Ishikawa (cell line): Measurements from ENCODE around the gene DENND1B.

Experiments
- CEBPB ChIP-seq: IDR thresholded peaks from 2 replicates; pipeline ENCODE4 v1.6.1; 2012
- CREB1 ChIP-seq: IDR thresholded peaks from 2 replicates; pipeline ENCODE4 v1.6.1; 2012; ENCODE audit warnings: low read depth
- EGR1 ChIP-seq: IDR thresholded peaks from 2 replicates; pipeline ENCODE4 v1.6.1; 2012
- EP300 ChIP-seq: IDR thresholded peaks from 2 replicates; pipeline ENCODE4 v1.6.1; 2012; ENCODE audit warnings: borderline replicate concordance
- FOXM1 ChIP-seq: IDR thresholded peaks from 2 replicates; pipeline ENCODE4 v1.6.1; 2012; ENCODE audit warnings: low read depth, borderline replicate concordance
- NFIC ChIP-seq: IDR thresholded peaks from 2 replicates; pipeline ENCODE4 v1.6.1; 2012
- RAD21 ChIP-seq: IDR thresholded peaks from 2 replicates; pipeline ENCODE4 v1.6.1; 2012; ENCODE audit warnings: low read depth
- TAF1 ChIP-seq: IDR thresholded peaks from 2 replicates; pipeline ENCODE4 v1.6.1; 2012; ENCODE audit warnings: low read depth, mild to moderate bottlenecking
- TCF12 ChIP-seq: IDR thresholded peaks from 2 replicates; pipeline ENCODE4 v1.6.1; 2012; ENCODE audit warnings: low read depth
- TEAD4 ChIP-seq: IDR thresholded peaks from 2 replicates; pipeline ENCODE4 v1.6.1; 2012
- USF1 ChIP-seq: IDR thresholded peaks from 2 replicates; pipeline ENCODE4 v1.6.1; 2012
- YY1 ChIP-seq: IDR thresholded peaks from 2 replicates; pipeline ENCODE4 v1.6.1; 2012; ENCODE audit warnings: low read depth
- ZBTB7A ChIP-seq: IDR thresholded peaks from 2 replicates; pipeline ENCODE4 v1.6.1; 2012; ENCODE audit warnings: low read depth
- TF ChIP-seq, protein P1 (sequence below): IDR thresholded peaks from 2 replicates; pipeline ENCODE4 v1.6.1; 2012
- TF ChIP-seq, protein P2 (sequence below): IDR thresholded peaks from 2 replicates; pipeline ENCODE4 v1.6.1; 2012; ENCODE audit warnings: low read depth, mild to moderate bottlenecking

DENND1B gene

GRCh38 chr1:197685785-197686184, 89.5 kb downstream of the DENND1B start:
- no peak for TF ChIP-seq CREB1
- no peak for TF ChIP-seq EGR1
- no peak for TF ChIP-seq ZBTB7A
- no peak for TF ChIP-seq CEBPB
- TF ChIP-seq TCF12, result no peak
- TF ChIP-seq, protein P1, sequence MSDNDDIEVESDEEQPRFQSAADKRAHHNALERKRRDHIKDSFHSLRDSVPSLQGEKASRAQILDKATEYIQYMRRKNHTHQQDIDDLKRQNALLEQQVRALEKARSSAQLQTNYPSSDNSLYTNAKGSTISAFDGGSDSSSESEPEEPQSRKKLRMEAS, result no peak
- TF ChIP-seq RAD21, result no peak
- no peak for TF ChIP-seq NFIC
- TF ChIP-seq USF1, result no peak
- TF ChIP-seq FOXM1, result no peak

GRCh38 chr1:197683895-197684553, 91.3 kb downstream of the DENND1B start:
- TF ChIP-seq TAF1 (no peak), TCF12 (no peak), FOXM1 (no peak), CEBPB (no peak), EGR1 (no peak), EP300 (no peak), TEAD4 (no peak), CREB1 (no peak), RAD21 (no peak), USF1 (no peak), NFIC (no peak), YY1 (no peak), ZBTB7A (no peak)
- TF ChIP-seq, protein P1, result no peak
- TF ChIP-seq, protein P2, sequence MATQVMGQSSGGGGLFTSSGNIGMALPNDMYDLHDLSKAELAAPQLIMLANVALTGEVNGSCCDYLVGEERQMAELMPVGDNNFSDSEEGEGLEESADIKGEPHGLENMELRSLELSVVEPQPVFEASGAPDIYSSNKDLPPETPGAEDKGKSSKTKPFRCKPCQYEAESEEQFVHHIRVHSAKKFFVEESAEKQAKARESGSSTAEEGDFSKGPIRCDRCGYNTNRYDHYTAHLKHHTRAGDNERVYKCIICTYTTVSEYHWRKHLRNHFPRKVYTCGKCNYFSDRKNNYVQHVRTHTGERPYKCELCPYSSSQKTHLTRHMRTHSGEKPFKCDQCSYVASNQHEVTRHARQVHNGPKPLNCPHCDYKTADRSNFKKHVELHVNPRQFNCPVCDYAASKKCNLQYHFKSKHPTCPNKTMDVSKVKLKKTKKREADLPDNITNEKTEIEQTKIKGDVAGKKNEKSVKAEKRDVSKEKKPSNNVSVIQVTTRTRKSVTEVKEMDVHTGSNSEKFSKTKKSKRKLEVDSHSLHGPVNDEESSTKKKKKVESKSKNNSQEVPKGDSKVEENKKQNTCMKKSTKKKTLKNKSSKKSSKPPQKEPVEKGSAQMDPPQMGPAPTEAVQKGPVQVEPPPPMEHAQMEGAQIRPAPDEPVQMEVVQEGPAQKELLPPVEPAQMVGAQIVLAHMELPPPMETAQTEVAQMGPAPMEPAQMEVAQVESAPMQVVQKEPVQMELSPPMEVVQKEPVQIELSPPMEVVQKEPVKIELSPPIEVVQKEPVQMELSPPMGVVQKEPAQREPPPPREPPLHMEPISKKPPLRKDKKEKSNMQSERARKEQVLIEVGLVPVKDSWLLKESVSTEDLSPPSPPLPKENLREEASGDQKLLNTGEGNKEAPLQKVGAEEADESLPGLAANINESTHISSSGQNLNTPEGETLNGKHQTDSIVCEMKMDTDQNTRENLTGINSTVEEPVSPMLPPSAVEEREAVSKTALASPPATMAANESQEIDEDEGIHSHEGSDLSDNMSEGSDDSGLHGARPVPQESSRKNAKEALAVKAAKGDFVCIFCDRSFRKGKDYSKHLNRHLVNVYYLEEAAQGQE, result no peak

- no peak for TF ChIP-seq USF1
- no peak for TF ChIP-seq RAD21
- no peak for TF ChIP-seq TAF1
- TF ChIP-seq, protein P1, result no peak
- TF ChIP-seq TEAD4, result no peak
- TF ChIP-seq EGR1, result no peak
- TF ChIP-seq, protein P2, result no peak
- no peak for TF ChIP-seq CREB1
- TF ChIP-seq YY1, result no peak
- no peak for TF ChIP-seq ZBTB7A
- no peak for TF ChIP-seq TCF12
Observed at GRCh38 chr1:197683280-197683679, 92.0 kb downstream of the DENND1B start.

- no peak for TF ChIP-seq EGR1
- TF ChIP-seq CEBPB, result no peak
- no peak for TF ChIP-seq RAD21
- TF ChIP-seq ZBTB7A, result no peak
- TF ChIP-seq TAF1, result no peak
- no peak for TF ChIP-seq TEAD4
- TF ChIP-seq CREB1, result no peak
- TF ChIP-seq USF1, result no peak
- TF ChIP-seq YY1, result no peak
- TF ChIP-seq EP300, result no peak
- TF ChIP-seq, protein P2, result no peak
- no peak for TF ChIP-seq TCF12
- no peak for TF ChIP-seq NFIC
Observed at GRCh38 chr1:197680311-197680710, 95.0 kb downstream of the DENND1B start.
